ENCODE measurements around the gene SCUBE1. TPM values are rescaled to one million over a fixed set of nuclear protein-coding genes. Genes with fewer than 3 reads are reported as not detected.

The SCUBE1 gene
- polyA plus RNA-seq, 1 donor from 2014 or later: not detected

DNA sequence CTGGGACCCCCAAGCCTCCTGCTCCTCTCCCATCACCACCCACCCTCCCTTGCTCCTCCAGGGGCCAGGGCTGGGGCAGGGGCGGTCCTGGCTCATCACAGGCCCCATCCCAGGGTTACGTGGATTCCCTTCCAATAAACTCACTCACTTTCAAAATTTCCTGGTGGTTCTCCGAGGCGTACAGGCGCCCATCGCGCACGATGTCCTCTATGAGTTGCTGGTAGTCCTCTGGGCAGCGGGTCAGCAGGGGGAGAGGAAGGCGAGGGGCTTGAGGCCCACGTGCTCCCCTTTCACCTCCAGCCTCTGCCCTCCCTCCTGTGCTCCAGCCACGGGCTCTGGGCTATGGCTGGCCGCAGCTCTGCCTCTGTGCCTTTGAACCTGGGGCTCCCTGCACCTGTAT, 135.8 kb downstream of the SCUBE1 start:
- no peak overlapping the region for H3K4me3 Mint-ChIP-seq
- peaks cover 5% of the 10 kb centered on the region for H3K27me3 Mint-ChIP-seq
- H3K4me1 Mint-ChIP-seq: peaks cover 0 to 1% (median 0%) of the 10 kb centered on the region in 3 donors
- no peaks in the 10 kb centered on the region for H3K36me3 Mint-ChIP-seq
- H3K9me3 Mint-ChIP-seq: peaks cover 0 to 1% (median 0%) of the 10 kb centered on the region in 3 donors
- H3K27ac Mint-ChIP-seq: peak overlapping the region in 1 of 3 donors; percentile 7

DNA sequence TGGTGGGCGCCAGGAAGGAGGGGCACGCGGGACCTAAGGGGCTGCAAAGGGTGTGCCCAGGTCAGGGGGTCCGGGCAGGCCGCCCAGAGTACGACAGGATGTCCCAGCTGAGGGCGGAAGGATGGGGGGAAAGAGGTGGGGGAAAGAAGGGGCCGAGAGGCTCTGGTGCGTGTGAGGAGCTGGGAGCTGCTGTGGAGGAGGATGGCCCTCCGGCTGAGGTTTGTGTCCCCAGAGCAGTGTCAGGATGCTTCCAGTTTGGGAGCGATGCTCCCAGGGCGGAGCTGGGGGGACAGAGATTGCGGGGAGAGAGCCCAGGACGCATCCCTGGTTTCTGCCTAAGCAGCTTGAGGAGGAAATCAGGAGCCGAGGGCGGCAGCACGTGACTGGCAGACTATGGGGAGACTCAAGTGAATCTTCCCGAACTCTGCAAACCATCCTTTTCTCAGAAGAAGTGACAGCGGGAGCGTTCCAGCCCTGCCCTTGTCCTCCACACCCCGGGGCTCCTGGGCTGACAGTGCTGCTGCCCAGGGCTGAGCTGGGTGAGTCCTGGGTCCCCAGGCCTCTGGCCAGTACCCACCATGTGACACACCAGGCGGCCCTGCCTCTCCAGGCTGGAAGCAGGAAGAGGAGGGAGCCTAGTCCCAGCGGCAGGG, 136.5 kb downstream of the SCUBE1 start:
- Mint-ChIP-seq H3K4me1 (no peaks in the 10 kb centered on the region), H3K27ac (no peak overlapping the region), H3K4me3 (no peak overlapping the region)

DNA sequence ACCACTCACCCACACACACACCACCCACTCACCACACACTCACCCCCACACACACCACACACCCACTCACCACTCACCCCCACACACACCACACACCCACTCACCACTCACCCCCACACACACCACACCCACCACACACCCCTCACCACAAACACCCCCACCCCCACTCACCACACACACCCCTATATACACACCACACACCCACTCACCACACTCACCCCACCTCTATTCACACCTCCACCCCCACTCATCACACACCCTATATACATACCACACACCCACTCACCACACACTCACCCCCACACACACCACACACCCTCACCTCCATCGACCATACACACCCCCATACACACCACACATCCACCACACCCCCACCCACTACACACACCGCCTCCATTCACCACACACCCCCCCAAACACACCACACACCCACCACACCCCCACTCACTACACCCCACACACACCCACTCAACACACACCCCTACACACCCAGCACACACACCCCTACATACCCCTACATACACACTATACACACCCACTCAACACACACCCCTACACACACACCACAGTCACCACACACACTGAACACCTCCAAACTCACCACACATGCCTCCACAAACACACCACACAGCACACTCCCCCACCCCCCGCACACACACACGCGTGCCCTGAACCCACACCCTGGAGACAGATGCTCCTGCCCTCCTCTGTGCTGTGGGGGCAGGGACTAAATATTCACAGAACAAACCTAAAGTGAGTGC, 137.2 kb downstream of the SCUBE1 start:
- no peak overlapping the region for H3K27ac Mint-ChIP-seq
- no peaks in the 10 kb centered on the region for H3K36me3 Mint-ChIP-seq
- H3K27me3 Mint-ChIP-seq: peaks cover 6% of the 10 kb centered on the region
- peaks cover 0 to 1% (median 0%) of the 10 kb centered on the region in 3 donors for H3K9me3 Mint-ChIP-seq
- H3K4me1 Mint-ChIP-seq: no peaks in the 10 kb centered on the region
- H3K4me3 Mint-ChIP-seq: no peak overlapping the region

More for the DNA sequence above, 136.5 kb downstream of the SCUBE1 start:
- H3K27me3 Mint-ChIP-seq: peaks cover 5% of the 10 kb centered on the region
- peaks cover 0 to 1% (median 0%) of the 10 kb centered on the region in 3 donors for H3K9me3 Mint-ChIP-seq
- no peaks in the 10 kb centered on the region for H3K36me3 Mint-ChIP-seq

DNA sequence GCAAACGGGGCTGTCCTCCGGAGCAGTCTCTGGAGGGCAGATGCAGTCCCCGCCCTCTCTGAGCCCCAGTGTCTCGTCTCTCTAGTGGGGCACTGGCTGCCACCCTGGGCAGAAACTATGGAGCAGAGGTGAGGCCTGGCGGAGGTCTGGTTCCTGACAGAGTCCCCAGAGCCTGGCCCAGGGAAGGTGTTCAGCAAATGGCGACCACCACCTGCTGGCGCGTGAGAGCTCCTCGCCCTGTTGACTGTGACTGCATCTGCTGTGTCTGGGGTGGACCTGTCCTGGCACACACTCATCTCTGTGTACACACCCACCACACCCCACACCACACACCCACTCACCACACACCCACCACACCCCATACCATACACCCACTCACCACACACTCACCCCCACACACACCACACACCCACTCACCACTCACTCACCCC, 137.9 kb downstream of the SCUBE1 start:
- Mint-ChIP-seq H3K27ac (no peak overlapping the region), H3K36me3 (no peaks in the 10 kb centered on the region), H3K9me3 (peaks cover 0 to 1% (median 0%) of the 10 kb centered on the region in 3 donors), H3K4me3 (no peak overlapping the region), H3K4me1 (no peaks in the 10 kb centered on the region), H3K27me3 (peaks cover 1% of the 10 kb centered on the region)

DNA sequence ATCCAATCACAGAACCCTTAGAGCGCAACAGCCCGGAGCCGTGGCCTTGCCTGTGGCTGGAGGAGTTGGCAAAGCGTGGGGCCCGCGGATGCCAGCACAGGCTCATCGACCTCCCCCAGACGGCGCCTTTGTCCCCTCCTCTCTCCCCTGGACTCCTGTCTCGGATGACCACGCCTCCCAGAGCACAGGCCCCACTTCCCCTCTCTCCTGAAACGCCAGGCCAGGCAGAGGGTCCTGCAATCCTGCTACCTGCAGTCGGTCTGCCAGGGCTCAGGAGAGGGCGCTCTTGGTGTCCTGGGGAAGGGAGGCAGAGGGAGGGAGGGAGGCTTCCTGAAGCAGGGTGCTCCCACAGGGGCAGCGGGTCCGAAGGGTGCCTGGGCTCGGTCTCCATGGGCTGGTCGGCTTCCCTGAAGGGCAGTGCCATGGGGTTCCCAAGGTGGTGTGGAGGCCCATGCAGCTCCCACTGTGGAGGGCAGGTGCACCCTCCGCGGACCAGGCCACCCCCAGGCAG, 139.6 kb downstream of the SCUBE1 start:
- H3K4me3 Mint-ChIP-seq: no peak overlapping the region
- no peaks in the 10 kb centered on the region for H3K36me3 Mint-ChIP-seq
- no peak overlapping the region for H3K27ac Mint-ChIP-seq

DNA sequence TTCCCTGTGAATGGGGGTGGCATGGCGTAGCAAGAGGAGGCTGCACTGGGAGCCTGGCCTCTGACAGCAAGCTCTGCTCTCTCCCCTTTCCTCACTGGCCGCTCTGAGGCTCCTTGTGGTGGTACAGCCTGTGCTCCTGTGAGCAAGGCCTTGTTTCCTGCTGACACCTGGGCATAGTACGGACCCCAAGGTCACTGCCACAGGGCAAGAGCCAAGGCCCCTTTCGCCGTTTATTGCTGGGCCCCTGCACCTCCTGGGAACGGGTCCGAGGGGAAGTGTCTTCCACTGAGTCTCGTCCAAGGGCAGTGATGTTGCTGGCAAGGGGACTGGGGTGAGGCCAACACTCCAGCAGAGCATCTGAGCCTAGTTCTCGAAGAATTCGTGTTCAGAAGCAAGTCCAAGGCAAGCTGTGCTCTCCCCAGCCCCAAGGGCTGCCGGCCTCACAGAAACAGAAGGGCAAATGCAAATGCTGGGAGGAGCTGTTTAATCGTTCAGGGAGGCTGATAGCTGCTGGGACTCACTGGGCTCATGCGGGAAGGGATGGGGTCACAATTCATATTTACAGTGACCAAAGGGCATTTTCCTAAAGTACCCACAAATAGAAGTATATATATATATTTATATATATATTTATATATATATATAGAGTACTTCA, 140.3 kb downstream of the SCUBE1 start:
- Mint-ChIP-seq H3K4me1 (no peaks in the 10 kb centered on the region), H3K27me3 (peaks cover 10% of the 10 kb centered on the region), H3K36me3 (no peaks in the 10 kb centered on the region), H3K9me3 (peaks cover 0 to 1% (median 0%) of the 10 kb centered on the region in 3 donors), H3K4me3 (no peak overlapping the region), H3K27ac (no peak overlapping the region)

More for the DNA sequence above, 139.6 kb downstream of the SCUBE1 start:
- Mint-ChIP-seq H3K27me3 (peaks cover 7% of the 10 kb centered on the region), H3K4me1 (no peaks in the 10 kb centered on the region), H3K9me3 (peaks cover 0 to 1% (median 0%) of the 10 kb centered on the region in 3 donors)

DNA sequence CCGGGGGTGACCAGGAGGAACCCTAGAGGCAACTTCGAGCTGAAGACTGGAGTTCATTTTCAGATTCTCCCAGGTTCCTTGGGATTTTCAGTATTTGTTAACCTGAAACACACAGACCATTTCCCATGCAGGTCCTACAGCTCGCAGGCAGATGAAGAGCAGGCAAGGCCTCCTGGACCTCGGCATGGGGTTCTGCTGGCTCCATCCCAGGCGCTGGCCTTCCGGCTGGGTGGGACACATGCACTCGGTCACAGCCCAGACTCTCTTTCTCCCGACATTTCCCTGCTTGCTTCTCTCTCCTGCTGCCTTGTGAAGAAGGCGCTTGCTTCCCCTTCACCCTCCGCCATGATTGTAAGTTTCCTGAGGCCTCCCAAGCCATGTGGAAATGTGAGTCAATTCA, 140.8 kb downstream of the SCUBE1 start:
- Mint-ChIP-seq H3K36me3 (no peaks in the 10 kb centered on the region), H3K27ac (no peak overlapping the region), H3K4me3 (no peak overlapping the region), H3K9me3 (peaks cover 0 to 1% (median 0%) of the 10 kb centered on the region in 3 donors), H3K27me3 (peaks cover 15% of the 10 kb centered on the region), H3K4me1 (no peaks in the 10 kb centered on the region)

DNA sequence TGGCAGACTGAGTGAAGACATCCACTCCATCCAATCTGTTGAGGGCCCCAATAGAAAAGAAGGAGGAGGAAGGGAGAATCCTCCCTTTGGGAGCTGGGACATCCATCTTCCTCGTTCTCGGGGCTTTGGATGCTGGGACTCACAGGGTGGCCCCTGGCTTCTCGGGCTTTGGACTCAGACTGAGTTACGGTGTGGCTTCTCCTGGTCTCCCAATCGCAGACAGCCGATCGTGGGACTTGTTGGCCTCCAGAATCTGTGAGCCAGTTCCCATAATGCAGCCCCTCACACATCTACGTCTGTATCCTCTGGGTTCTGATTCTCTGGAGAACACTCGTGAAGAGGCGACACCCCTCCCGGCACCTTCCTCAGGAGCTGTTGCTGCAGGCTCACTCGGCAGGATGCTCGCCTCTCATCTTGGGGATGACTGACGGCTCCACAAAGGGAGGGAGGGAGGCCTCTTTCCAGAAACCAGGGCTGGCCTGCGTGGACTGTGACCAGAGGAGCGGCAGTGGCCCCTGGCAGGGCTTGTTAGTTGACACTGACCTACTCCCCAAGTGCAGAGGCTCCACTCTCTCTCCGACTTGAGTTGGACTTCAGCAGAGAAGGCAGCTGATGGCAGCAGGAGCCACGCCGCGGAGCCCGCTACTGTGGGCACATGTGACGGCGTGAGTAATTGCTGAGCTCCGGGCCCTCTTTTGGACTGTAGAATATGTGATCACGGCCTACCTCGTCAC, 141.5 kb downstream of the SCUBE1 start:
- Mint-ChIP-seq H3K4me1 (no peaks in the 10 kb centered on the region), H3K9me3 (peaks cover 0 to 1% (median 0%) of the 10 kb centered on the region in 3 donors), H3K27me3 (peaks cover 20% of the 10 kb centered on the region), H3K27ac (no peak overlapping the region), H3K4me3 (no peak overlapping the region), H3K36me3 (no peaks in the 10 kb centered on the region)

DNA sequence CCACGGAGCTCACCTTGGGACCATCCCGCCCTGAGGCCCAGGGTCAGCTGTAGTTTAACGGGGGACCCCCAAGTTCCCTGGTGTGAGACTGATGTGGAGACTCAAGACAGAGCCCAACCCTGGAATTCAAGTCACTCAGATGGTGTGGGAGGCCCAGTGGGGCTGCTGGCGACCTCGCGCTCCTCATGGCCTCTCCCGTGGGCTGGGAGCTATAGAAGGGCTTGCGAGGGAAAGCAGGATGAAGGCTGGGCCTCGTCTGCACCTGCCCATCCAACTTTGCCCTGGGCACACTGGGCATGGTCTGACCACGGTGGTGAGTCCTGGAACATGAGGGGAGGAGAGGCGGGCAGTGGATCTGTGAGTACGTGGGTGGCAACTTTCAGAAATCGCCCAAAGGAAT, 142.6 kb downstream of the SCUBE1 start:
- Mint-ChIP-seq H3K4me1 (no peaks in the 10 kb centered on the region), H3K36me3 (no peaks in the 10 kb centered on the region), H3K9me3 (peaks cover 0 to 1% (median 0%) of the 10 kb centered on the region in 3 donors), H3K27me3 (peaks cover 21% of the 10 kb centered on the region), H3K4me3 (no peak overlapping the region), H3K27ac (no peak overlapping the region)

DNA sequence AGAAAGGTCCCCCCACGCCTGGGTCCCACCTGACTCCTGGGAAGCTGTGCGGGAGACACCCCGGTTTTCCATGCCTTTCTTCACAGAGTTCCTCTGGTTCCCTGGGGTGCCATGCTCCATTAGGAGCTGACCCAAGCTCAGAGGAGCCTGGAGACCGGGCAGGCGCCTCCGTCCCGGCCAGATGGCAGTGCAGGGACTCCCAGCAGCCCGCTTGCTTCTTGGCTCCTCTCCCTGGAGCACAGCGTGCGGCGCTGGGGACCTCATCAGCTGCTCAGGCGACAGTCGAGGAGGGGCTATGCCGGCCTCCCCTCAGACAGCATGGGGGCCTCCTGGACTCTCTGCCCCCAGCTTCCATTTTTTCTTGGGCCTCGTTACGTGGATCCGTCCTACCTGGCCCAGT, 143.1 kb downstream of the SCUBE1 start:
- H3K4me3 Mint-ChIP-seq: no peak overlapping the region
- H3K27me3 Mint-ChIP-seq: peaks cover 23% of the 10 kb centered on the region
- peaks cover 0 to 1% (median 0%) of the 10 kb centered on the region in 3 donors for H3K9me3 Mint-ChIP-seq
- no peaks in the 10 kb centered on the region for H3K36me3 Mint-ChIP-seq
- peak overlapping the region in 1 of 3 donors; percentile 59 for H3K27ac Mint-ChIP-seq
- no peaks in the 10 kb centered on the region for H3K4me1 Mint-ChIP-seq

DNA sequence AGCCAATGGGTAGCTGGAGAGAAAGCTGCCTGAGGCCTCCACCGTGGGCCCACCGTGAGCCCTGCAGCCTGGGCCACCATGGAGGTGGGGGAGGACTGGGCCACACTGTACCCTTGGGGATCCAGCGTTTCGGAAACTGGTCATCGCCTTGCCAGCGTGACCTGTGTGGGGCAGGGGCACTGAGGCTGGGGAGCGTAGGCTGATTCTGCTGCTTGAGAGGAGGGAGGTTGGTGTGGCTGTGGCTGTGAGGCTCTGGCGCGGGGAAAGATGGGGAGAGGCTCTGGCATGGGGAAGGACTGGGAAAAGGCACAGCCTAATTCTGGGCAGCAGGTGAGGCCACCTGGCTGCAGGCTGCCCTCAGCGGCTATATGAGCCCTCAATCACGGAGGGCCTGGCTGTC, 143.6 kb downstream of the SCUBE1 start:
- H3K36me3 Mint-ChIP-seq: no peaks in the 10 kb centered on the region
- H3K9me3 Mint-ChIP-seq: peaks cover 0 to 1% (median 0%) of the 10 kb centered on the region in 3 donors
- H3K27me3 Mint-ChIP-seq: peaks cover 23% of the 10 kb centered on the region
- H3K4me1 Mint-ChIP-seq: no peaks in the 10 kb centered on the region
- H3K4me3 Mint-ChIP-seq: no peak overlapping the region
- H3K27ac Mint-ChIP-seq: no peak overlapping the region

DNA sequence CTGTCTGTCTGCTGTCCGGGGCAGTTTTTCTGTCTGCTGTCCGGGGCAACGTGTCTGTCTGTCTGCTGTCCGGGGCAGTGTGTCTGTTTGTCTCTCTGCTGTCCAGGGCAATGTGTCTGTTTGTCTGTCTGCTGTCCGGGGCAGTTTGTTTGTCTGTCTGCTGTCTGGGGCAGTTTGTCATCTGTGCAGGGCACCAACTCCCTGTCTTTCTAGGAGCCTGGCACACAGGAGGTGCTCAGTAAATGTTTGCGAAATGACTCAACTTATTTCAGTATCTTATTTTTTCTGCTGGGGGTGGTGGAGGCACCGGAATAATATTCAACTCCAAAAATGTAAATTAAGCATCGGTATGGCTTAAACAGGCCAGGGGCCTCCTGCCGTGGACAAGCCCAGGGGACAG, 144.2 kb downstream of the SCUBE1 start:
- Mint-ChIP-seq H3K27ac (no peak overlapping the region), H3K4me3 (no peak overlapping the region), H3K4me1 (no peaks in the 10 kb centered on the region), H3K9me3 (peaks cover 0 to 1% (median 0%) of the 10 kb centered on the region in 3 donors), H3K36me3 (no peaks in the 10 kb centered on the region), H3K27me3 (peaks cover 23% of the 10 kb centered on the region)

DNA sequence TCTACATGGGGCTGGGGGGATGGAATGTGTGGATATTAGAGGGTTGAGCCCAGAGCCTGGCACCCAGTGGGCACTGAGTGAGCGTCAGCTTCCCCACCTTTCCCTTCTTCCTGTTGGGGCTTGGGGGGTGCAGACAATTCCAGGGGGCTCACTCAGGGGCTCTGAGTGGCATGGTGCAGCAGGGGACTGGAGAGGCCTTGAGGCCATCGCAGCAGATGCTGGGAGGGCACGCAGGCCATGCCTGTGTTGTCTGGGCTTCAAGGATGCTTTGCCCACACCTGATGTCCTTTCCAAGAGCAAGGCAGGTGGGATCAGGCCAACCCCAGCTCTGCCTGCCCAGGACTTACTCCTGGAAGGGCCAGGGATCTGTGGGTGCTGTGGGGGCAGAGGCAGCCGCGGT, 145.0 kb downstream of the SCUBE1 start:
- H3K4me3 Mint-ChIP-seq: no peak overlapping the region
- H3K4me1 Mint-ChIP-seq: no peaks in the 10 kb centered on the region
- peaks cover 0 to 1% (median 0%) of the 10 kb centered on the region in 3 donors for H3K9me3 Mint-ChIP-seq
- H3K27me3 Mint-ChIP-seq: peaks cover 23% of the 10 kb centered on the region
- no peak overlapping the region for H3K27ac Mint-ChIP-seq
- no peaks in the 10 kb centered on the region for H3K36me3 Mint-ChIP-seq

DNA sequence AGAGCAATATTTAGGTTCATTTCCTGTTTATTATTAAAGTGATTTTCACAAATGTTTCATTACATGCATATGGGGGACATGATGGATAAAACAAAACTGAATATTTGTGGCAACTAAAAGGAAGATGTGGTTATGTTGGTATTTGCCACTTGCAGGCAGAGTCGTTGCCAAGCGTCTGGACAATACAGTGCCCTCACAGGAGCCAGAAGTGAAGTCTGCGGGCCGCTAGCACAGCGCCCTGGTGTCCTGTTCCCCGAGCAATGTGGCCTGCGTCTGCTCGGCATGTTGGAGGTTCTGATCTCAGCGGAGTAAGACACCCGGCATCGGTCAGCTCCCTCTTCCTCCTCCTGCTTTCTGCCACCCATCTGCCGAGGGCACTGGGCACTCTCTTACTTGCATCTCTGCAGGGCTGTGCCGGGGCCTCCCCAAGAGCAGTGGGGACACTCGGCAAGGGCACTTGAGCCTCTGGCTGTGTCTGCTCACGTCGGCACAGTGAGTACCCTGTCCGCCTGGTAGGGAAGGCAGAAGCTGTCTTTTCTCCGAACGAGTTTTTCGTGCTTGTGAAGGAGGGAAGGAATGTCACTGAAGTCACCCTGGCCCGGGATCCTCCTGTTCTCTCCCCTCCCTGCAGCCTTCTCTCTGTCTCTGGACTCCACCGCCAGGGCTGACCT, 145.8 kb downstream of the SCUBE1 start:
- no peak overlapping the region for H3K4me3 Mint-ChIP-seq
- no peak overlapping the region for H3K27ac Mint-ChIP-seq
- H3K27me3 Mint-ChIP-seq: peaks cover 24% of the 10 kb centered on the region
- H3K4me1 Mint-ChIP-seq: no peaks in the 10 kb centered on the region
- H3K9me3 Mint-ChIP-seq: peaks cover 0 to under 1% (median 0%) of the 10 kb centered on the region in 3 donors
- H3K36me3 Mint-ChIP-seq: no peaks in the 10 kb centered on the region

Data from IgD-negative memory B cell (primary cell).